Head of caudate nucleus (tissue), 42 donors: ENCODE data around the gene ZBTB14.

ENCODE experiments used
- DNase-seq, 42 donors: peaks; one replicate each; pipeline versions ENCODE4 v3.0.0 to v3.0.0-alpha.2; 2020 to 2021; ENCODE audit warnings: mixed read lengths in 7 of 42
- intact Hi-C: fragments of 100-400 bp; cut with DNase I; formaldehyde crosslinking; loops from one replicate; pipeline ENCODE4 v1.15.0; 2022

ZBTB14 gene, protein sequence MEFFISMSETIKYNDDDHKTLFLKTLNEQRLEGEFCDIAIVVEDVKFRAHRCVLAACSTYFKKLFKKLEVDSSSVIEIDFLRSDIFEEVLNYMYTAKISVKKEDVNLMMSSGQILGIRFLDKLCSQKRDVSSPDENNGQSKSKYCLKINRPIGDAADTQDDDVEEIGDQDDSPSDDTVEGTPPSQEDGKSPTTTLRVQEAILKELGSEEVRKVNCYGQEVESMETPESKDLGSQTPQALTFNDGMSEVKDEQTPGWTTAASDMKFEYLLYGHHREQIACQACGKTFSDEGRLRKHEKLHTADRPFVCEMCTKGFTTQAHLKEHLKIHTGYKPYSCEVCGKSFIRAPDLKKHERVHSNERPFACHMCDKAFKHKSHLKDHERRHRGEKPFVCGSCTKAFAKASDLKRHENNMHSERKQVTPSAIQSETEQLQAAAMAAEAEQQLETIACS

DNA sequence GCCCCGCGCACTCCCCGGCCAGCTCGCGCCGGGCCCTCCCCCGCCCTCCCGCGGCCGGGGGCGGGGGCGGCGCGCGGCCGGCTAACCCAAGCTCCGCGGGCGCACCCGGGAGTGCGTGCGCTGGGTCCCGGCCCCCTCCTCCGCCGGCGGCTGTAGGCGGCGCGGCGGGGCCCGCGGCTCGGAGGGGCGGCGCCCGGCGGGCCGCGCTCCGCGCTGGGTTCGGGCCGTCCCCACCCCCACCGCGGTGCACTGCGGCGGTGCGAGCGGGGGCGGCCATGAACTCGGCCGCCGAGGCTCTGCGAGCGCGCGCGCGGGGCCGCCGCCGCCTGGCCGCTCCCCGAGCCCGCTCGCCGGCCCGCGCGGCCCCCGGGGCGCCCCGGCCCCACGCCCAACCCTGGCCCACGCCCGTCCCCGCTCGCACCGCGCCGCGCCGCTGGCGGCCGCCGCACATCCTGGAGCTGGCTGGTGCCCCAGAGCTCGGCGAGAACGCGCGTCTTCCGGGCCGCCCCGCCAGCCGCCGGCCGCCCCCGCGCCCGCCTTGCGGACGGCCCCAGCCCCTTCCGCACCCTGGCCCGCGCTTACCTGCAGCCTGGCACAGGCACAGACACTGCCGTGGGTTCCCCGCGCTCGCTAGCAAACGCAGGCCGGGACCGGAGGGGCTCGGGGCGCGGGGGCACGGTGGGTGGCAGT lies at the start of gene ZBTB14:
Gene ZBTB14, minus strand, starts transcription at position 496 of the 690 bp plus-strand sequence. CDS start 2,480 bp downstream, outside the sequence.
- intact Hi-C loops: loop anchor here (2.0 to 5.0 kb wide), 2 partner anchors 57 to 122 kb away; no protein-coding TSS in a partner anchor
- peak in 38 of 42 donors; percentile 11 to 82 (median 64) for DNase-seq

DNA sequence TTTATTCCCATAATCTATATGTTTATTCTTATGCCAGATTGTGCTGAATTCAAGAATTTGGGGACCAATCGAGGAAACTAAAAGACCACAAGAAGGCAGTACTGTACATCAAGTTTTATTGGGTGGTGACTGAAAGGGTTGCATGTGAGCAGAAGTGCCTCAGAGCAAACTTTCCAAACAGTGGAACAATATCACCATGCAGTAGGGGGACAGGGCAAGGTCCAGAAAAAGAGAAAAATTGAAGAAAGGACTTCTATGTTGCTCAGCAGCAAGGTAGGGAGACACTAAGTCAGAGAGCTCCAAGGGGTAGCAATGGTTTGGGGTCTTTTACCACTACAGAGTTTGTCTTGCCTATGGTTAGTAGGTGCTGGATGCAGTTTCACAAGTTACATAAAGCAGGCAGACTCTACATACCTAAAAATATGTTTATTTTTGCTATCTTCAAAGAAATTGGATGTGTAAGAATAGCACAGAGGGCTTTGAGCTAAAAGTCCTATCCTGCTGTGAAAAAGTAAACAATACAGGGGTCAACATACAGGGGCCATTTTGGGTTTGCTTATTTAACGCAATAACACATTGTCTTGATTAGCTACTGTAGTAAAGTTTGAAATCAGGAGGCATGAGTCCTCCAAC lies 43.8 kb upstream of the ZBTB14 start:
- no peak for DNase-seq
- intact Hi-C loops: no loop called here

DNA sequence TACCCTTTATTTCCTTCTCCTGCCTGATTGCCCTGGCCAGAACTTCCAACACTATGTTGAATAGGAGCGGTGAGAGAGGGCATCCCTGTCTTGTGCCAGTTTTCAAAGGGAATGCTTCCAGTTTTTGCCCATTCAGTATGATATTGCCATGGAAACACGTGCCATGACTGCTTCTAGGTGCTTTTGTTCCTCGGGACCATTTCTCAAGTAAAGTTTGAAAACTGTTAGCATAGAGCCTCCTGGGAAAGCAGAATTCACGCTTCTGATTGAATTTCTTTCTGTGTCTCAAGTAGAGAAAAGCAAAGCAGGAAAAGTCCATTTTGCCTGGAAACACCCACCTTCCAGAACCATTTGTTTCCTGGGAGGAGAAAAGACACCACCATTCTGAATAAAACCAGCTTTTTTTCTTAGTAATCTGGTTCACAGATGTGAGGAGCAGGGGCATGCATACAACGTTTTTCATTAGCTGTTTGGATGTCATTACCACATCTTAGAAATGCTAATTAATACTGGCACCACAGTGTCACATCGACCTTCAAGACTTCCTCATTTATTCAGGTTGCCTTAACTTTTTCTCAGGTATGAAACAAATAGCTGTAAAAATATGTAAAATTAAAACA lies 39.0 kb upstream of the ZBTB14 start:
- no peak for DNase-seq
- intact Hi-C loops: no loop called here

DNA sequence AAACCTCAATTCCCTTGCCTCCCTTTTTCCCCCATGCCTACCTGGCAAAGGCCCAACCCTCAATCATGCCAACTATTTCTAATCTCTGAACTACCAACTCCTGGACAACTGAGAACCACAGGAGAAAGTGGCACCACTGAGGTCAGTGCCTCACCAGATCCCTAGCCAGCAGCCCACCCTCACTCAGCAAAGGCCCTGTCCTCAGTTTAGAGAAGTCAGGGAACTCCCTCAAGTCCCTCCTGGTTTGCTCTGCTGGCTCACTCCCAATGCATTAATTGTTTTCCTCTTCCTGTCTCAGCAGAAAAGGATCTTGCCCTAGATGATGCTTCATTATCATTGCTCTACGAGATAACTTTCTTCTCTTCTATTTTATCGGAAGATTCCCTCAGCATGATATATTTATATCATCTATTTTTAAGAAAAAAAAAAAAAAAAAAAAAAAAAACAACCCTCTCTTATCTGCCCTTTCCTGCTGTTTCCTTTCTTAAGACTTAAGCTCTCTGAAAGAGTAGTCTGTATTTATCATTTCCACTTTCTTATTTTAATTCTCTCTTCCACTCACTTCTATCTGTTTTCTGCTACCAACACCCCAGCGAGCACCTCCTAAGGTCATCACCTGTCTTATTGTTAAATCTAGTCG lies 22.7 kb upstream of the ZBTB14 start:
- DNase-seq: no peak
- intact Hi-C loops: no loop called here

DNA sequence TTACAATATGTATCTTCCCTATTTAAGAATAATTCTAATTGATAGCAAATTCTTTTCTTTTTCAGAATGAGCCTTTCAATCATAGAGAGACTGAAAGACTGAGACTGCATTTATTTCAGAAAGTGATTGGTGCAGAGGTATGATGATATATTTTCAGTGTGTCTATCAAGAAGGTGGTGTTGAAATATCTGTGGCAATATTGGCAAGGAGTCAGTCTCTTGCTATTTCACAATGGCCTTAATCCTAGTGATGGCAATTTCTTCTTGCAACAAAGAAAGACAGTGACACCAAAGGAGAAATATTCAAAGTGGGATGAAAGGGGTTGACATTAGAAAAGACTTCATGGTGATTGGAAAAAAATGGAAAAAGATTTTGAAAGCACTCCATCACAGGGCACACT lies 21.7 kb upstream of the ZBTB14 start:
- intact Hi-C loops: no loop called here
- DNase-seq: no peak

DNA sequence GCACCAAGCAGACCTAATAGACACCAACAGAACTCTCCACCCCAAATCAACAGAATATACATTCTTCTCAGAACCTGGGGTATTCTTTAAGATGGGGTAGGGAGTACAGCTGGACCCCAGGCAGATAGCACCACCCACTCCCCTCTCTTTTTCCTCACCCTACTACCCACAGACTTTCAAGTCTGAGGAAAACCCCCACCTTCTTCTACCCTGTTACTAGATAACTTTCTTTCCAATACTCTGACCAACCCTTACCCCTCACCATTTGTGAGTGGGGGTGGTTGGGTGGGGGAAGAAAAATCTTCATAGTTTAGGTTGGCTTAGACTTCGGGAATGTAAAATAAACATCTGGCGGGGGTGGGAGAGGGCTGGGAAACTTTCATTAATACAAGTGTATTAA lies 20.3 kb upstream of the ZBTB14 start:
- intact Hi-C loops: no loop called here
- DNase-seq: no peak

DNA sequence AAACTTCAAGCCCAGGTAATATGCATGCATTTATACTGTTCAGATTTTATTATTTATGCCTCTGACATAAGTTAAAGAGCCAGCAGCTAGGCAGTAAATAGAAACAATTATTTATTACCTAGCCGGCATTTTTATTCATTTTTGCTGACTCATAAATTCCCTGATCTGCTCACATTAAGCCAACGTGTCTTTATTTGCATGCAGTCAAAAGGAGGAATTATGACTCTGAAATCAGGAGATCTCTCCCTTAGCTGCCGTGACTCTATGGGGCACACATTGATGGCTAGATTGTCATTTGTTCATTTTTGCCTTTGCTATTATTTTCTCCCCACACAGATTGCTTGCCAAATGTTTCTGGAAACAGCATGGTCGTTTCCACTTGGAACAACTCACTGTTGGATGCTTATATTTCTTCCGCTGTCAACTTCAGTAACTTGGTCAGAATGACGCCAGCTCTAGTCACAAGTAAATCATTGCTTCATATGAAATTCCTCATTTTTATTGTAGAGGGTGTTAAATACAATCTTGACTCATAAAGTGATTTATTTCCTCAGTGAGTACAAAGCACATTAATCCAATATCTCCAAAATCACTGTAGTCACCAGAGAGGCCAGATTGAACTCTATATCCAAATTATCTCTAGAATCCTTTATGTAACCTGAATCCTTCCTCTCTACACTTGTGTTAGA lies 15.9 kb upstream of the ZBTB14 start:
- intact Hi-C loops: no loop called here

DNA sequence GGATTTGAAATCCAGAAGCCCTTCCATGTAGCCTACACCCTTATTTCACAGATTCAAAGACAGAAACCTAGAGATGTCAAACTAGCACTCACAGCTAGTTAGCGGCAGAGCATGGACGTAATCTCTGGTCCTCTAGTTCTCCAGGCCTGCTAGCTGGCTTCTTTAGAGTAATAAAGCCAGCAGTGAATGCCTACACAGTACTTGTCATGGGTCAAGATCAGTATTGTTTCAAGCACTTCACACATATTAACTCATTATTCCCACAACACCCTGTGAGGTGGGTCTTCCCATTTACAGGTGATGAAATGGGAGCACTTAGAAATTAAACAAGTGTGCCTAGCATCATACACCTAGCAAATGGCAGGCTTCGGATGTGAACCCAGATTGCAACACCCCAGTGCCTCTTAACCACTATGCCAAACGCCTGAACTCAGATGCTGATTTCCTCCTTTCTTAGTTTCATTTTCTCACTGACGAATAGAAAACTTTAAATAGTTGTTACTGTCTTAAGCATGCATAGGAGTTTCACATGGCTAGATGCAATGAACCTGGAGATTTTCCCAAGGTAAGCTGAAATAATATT lies 14.5 kb upstream of the ZBTB14 start:
- no peak for DNase-seq
- intact Hi-C loops: no loop called here

More for the DNA sequence above, 15.9 kb upstream of the ZBTB14 start:
- DNase-seq: no peak

DNA sequence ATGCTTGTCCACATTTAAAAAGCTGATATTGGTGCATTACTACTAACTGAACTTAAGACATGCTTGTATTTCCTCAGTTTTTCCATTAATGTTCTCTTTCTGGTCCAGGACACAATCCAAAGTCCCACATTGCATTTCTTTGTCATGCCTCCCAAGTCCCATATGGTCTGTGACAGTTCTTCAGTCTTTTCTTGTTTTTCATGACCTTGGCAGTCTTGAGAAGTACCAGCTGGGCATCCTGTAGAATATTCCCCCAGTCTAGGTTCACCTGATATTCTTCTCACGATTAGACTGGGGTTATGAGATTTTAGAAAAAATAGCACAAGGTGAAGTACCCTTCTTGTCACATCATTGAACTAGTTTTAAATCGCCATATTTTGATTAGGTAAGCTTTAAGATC lies 10.3 kb upstream of the ZBTB14 start:
- DNase-seq: no peak
- intact Hi-C loops: no loop called here

DNA sequence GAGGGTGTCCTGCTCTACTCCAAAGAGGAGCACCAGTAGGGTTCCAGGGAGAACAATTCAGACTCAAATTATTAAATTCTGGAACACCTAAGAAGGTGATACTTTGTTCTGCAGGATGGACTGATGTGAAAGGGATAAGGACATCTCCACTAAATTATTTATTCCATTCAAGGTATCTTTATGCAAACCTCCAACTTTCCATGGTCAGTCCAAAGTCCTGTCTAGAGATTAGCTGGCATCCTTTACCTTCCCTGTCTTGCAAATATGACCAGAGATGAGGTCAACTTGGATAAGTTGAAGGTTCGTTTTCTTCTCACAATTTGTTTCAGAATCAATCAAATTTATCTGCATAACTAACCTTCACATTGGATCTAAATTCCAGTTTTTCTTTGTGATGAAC lies 8.7 kb upstream of the ZBTB14 start:
- intact Hi-C loops: no loop called here
- DNase-seq: no peak

DNA sequence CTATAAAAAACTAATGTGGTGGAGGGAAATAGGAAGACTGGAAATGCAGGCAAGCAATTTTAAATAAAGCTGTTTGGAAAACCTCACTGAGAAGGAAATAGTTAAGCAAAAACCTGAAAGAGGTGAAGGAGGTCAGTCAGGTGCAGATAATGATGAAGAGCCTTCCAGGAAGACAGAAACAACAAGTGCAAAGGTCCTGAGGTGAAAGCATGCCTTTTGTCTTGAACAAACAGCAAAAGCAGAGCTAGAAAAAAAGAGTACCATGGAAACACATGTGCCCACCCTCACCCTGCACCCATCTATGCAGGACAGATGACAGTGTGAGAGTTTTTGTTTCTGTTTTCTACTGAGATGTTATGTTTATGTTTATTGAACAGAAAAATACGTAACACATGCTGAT lies 8.1 kb upstream of the ZBTB14 start:
- intact Hi-C loops: no loop called here
- DNase-seq: no peak

DNA sequence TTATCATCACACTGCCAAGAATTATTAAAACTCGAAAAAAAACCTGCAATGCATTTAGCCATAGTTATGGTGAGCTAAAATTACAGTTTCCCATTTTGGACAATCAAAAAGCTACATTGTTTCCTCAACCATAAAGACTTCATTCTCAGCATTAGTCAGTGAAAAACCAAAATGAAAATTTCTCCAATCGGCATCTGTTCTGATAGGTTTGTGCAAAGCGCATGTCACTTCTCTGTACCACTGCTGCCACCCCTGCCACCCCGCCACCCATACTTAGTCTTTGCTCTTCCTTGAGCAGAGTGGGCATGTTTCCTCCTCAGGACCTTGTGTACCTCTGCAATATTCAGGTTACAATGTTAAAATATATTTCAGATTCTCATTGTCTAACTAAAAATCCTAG lies 7.1 kb upstream of the ZBTB14 start:
- intact Hi-C loops: no loop called here
- DNase-seq: no peak

DNA sequence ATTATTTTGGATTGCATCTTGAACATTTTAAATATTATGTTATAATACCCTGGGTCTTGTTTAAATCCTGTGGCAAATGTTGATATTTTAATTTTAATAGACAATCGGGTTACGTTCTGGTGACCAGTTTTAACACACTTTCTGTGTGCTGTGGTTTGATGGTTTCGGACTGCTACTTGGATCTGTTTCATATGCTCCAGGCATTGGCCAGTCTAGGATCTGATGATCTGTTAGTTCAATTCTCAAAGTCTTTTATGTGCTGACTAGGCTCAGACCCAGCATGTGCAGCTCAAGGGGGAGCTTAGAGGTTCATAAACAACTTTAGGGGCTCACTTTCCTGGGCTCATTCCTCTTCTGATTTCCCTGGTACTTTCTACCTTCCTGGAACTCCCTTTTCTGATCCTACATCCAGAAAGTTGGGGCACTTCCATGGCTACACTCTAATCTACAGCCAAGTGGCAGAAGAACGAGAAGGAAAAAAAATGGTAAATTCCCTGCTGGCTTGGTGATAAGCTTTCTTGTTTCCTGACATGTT lies 5.0 kb upstream of the ZBTB14 start:
- DNase-seq: no peak

DNA sequence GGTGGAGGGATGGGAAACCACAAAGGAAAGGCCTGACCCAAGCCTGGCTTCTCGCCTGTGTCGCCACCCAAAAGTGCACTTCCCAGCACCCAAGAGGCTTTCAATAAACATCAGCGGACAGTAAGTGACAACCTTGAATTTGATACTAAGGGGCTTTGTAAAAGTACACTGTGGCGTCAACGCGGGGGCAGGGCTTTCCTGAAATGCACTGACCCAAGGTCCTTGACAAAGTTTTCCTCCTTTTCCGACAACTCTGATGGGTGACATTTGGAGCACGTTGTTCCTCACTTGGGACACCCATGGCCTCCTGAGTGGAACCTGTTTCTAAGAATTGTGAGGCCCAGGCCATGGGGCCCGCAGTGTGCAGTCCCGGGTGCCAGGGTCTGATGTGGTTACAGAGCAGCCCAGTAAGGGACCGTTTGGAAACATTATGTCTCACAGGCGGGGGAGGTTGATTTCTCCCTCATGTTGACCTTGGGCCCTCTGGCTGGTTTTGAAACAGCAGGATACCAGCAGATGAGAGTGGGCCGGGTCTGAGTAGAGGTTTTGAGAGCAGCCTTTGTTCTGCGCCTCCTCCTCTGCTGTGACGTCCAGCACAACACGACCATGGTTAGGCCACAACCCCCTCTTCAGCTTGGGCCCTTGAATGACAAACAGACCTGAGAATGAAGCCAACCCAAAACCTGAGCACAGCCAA lies 2.8 kb upstream of the ZBTB14 start:
- intact Hi-C loops: loop anchor here (5.0 kb wide), 1 partner anchor 119 kb away; no protein-coding TSS in a partner anchor
- DNase-seq: peak in 3 of 42 donors; percentile 7 to 25 (median 20)

More for the DNA sequence above, 5.0 kb upstream of the ZBTB14 start:
- intact Hi-C loops: no loop called here

DNA sequence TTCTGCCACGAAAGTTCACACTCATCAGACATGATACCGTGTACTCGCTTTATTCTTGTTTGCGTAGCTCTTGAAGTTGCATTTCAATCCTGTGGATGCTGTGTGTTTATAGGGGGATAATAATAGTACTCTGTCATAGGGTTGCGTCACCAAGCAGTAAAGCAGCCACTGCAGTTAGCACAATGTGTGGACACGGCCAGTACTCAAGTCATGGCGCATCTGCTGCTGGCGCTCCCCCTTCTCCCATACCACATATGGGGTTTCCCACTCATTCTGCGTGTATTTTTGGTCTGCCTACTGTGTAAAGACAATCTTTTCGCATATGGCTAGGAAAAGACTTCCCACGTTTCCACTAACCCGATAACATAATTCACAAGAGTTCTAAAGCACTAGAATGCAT lies 2.1 kb upstream of the ZBTB14 start:
- intact Hi-C loops: loop anchor here (5.0 kb wide), 1 partner anchor 120 kb away; no protein-coding TSS in a partner anchor
- DNase-seq: no peak

DNA sequence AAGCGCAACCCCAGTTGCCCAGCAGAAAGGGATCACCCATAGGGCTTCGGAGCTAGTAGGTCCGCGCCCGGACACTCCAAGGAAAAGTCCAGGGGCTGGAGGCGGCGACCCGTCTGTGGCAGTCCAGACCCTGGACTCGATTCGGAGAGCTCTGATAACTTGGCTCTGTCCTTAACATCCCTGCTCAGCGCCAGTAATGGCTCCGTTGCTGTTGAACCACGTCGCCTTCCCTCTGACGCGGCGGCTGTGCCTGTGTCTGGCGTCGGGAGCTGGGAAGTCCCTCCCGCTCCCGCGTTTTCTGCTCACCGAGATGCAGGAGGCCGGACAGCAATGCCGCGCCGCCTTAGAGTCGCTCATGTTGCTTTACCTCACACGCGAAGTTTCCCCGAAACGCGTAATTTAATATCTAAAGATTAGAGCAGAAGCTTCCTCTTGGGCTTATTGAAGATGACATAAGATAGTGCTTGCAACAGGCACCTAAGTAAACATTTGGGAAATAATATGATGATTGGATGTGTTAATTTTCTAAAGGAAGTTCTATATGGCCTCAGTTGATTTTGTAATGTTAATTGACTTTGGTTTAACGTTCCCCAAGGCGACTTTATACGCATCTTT lies 1.3 kb upstream of the ZBTB14 start:
- peak; percentile 55 to 90 (median 78) for DNase-seq
- intact Hi-C loops: loop anchor here (5.0 kb wide), 1 partner anchor 120 kb away; no protein-coding TSS in a partner anchor
